ENCODE measurements around the gene SLC7A6.

DNA sequence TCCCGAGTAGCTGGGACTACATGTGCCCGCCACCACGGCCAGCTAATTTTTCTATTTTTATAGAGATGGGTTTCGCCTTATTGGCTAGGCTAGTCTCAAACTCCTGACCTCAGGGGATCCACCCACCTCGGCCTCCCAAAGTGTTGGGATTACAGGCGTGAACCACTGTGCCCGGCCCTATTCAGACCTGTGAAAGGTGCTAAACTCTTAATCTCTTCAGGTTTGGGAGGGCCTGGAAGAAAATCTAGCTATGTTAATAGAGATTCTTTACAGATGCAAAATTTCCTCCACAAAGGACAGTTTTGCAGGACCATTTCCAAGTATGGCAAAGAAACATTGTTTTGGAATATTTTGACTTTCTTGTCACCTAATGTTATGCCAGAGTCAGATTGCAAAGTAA, 22.2 kb upstream of the SLC7A6 start:
- TF ChIP-seq NR1H2 (CRISPR knock-in tag; IDR thresholded peaks at IDR 0.05; ENCODE audit: borderline replicate concordance, low read depth) (no peak), EZH2 (conservative IDR thresholded peaks at IDR 0.05; ENCODE audit: low read depth, low read length) (no peak), KLF11 (CRISPR knock-in tag; IDR thresholded peaks at IDR 0.05) (no peak), TCF7L2 (IDR thresholded peaks at IDR 0.05; ENCODE audit: low read depth, low read length) (no peak), ZNF878 (CRISPR knock-in tag; IDR thresholded peaks at IDR 0.05) (no peak), HOXA7 (CRISPR knock-in tag; IDR thresholded peaks at IDR 0.05) (no peak), ZKSCAN1 (IDR thresholded peaks at IDR 0.05; ENCODE audit: low read length) (no peak), NONO (IDR thresholded peaks at IDR 0.05) (no peak), NONO (CRISPR knock-in tag; conservative IDR thresholded peaks at IDR 0.05) (no peak), ZNF737 (CRISPR knock-in tag; IDR thresholded peaks at IDR 0.05; ENCODE audit: borderline replicate concordance) (no peak)
- TF ChIP-seq, protein P1, sequence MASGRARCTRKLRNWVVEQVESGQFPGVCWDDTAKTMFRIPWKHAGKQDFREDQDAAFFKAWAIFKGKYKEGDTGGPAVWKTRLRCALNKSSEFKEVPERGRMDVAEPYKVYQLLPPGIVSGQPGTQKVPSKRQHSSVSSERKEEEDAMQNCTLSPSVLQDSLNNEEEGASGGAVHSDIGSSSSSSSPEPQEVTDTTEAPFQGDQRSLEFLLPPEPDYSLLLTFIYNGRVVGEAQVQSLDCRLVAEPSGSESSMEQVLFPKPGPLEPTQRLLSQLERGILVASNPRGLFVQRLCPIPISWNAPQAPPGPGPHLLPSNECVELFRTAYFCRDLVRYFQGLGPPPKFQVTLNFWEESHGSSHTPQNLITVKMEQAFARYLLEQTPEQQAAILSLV (CRISPR knock-in tag; IDR thresholded peaks at IDR 0.05; ENCODE audit: borderline replicate concordance), result no peak
